Colonic mucosa (tissue), 4 donors: ENCODE measurements around the gene SLC13A1. TPM values are rescaled to one million over a fixed set of nuclear protein-coding genes. Genes with fewer than 3 reads are reported as not detected.

Experiments
- DNase-seq: peaks from one replicate; pipeline ENCODE4 v3.0.0-alpha.2; 2020
- H3K27ac ChIP-seq: fragments of 200-600 bp; one replicate; pipeline ENCODE4 v1.8.0; 2021
- H3K27me3 ChIP-seq: fragments of 200-600 bp; one replicate; pipeline ENCODE4 v1.8.0; 2021
- H3K36me3 ChIP-seq: fragments of 200-600 bp; one replicate; pipeline ENCODE4 v1.8.0; 2021
- H3K4me1 ChIP-seq: fragments of 200-600 bp; one replicate; pipeline ENCODE4 v1.8.0; 2021; ENCODE audit warnings: mild to moderate bottlenecking
- H3K4me3 ChIP-seq: fragments of 200-600 bp; one replicate; pipeline ENCODE4 v1.8.0; 2021
- H3K9ac ChIP-seq, 2 donors: one replicate each; pipeline ENCODE4 v1.7.0; 2013; ENCODE audit warnings: control low read depth in 2 of 2, low read depth in 2 of 2, low read length in 2 of 2
- H3K9me3 ChIP-seq: fragments of 200-600 bp; one replicate; pipeline ENCODE4 v1.8.0; 2021
- intact Hi-C: fragments of 100-400 bp; cut with DNase I; formaldehyde crosslinking; loops from one replicate; pipeline ENCODE4 v1.14.1; 2022
- total RNA-seq, 2 donors: library from RNA; stranded (reverse); fragmentation: NEBNext Ultra II Directional in 1 of 2; extraction: Animal tissue kit (Norgen Biotek cat#: 25700) in 1 of 2; gene quantifications; one replicate each; pipeline ENCODE4 v1.2.1, GENCODE V29; 2021
- TF ChIP-seq, protein P1 (sequence below): fragments of 200-600 bp; IDR thresholded peaks from one replicate; pipeline ENCODE4 v1.8.0; 2022; ENCODE audit warnings: antibody characterized with exemption, mild to moderate bottlenecking
- donor health status: healthy.
- donor health status: DM: no; HTN: no; CAD: no.
- donor health status: DM: no; HTN: no; CAD: no.

The SLC13A1 gene
- total RNA-seq, 2 donors from 2014 or later = 0.32 to 0.40 TPM

DNA sequence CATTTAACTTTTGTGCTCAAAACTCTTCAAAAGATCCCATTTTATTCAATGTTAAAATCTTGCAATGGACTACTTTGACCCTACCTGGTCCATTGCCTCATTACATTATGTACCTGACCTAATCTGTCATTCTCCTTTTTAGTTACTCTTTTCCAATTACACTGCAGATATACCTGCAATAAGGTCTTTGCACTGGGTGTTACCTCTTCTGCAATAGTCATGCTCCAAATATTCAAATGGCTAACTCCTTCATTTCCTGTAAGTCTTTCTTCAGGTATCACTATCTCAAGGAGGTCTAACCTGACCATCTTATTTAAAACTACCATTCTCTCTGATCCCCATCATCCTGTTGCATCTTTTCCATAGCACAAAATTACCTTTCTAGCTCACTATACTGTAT lies 22.3 kb downstream of the SLC13A1 start:
- no peak overlapping the region for H3K9ac ChIP-seq
- no peak overlapping the region for H3K4me3 ChIP-seq
- no peak for DNase-seq
- no peak overlapping the region for H3K27ac ChIP-seq
- H3K9me3 ChIP-seq = no peaks in the 10 kb centered on the region
- H3K4me1 ChIP-seq = no peaks in the 10 kb centered on the region
- H3K27me3 ChIP-seq = no peaks in the 10 kb centered on the region
- H3K36me3 ChIP-seq = no peaks in the 10 kb centered on the region
- TF ChIP-seq, protein P1, sequence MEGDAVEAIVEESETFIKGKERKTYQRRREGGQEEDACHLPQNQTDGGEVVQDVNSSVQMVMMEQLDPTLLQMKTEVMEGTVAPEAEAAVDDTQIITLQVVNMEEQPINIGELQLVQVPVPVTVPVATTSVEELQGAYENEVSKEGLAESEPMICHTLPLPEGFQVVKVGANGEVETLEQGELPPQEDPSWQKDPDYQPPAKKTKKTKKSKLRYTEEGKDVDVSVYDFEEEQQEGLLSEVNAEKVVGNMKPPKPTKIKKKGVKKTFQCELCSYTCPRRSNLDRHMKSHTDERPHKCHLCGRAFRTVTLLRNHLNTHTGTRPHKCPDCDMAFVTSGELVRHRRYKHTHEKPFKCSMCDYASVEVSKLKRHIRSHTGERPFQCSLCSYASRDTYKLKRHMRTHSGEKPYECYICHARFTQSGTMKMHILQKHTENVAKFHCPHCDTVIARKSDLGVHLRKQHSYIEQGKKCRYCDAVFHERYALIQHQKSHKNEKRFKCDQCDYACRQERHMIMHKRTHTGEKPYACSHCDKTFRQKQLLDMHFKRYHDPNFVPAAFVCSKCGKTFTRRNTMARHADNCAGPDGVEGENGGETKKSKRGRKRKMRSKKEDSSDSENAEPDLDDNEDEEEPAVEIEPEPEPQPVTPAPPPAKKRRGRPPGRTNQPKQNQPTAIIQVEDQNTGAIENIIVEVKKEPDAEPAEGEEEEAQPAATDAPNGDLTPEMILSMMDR = no peak
- intact Hi-C loops = no loop called here

DNA sequence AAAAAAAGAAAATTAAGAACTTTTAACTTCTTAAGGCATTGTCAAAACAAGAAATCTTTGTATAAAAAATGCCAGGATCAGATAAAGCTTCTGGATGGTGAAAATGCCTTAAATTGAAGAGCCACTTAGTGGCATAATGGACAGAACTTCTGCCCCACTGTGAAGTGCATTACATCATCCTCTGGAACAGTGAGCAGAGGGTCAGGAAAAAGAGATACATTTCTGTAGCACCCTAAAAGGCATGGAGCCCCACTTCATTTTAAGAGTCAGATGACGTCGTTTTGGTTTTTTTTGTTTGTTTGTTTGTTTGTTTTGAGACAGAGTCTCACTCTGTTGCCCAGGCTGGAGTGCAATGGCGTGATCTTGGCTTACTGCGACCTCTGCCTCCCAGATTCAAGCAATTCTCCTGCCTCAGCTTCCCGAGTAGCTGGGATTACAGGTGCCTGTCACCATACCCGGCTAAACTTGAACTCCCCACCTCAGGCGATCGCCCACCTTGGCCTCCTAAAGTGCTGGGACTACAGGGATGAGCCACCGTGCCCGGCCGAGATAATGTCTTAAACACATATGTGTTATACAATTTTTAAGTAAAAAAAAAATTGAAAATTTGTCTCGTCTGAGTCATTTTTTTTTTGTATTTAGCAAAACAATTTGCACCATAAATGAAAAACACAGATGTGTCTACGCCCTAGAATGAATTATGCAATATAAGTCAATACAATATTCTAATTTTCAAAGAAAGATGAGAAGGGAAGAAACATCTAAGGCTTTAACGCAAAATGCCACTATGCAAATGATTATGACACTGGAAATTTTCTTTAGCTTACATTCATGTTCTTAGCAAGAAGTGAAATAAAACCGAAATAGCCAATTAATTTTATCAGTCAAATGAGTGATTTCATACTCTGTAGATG lies 29.2 kb downstream of the SLC13A1 start:
- H3K9ac ChIP-seq = no peak overlapping the region
- no peaks in the 10 kb centered on the region for H3K4me1 ChIP-seq
- H3K36me3 ChIP-seq = no peaks in the 10 kb centered on the region
- H3K9me3 ChIP-seq = no peaks in the 10 kb centered on the region
- intact Hi-C loops = no loop called here
- no peak for DNase-seq
- TF ChIP-seq, protein P1 = no peak
- H3K4me3 ChIP-seq = no peak overlapping the region
- H3K27ac ChIP-seq = no peak overlapping the region
- no peaks in the 10 kb centered on the region for H3K27me3 ChIP-seq

DNA sequence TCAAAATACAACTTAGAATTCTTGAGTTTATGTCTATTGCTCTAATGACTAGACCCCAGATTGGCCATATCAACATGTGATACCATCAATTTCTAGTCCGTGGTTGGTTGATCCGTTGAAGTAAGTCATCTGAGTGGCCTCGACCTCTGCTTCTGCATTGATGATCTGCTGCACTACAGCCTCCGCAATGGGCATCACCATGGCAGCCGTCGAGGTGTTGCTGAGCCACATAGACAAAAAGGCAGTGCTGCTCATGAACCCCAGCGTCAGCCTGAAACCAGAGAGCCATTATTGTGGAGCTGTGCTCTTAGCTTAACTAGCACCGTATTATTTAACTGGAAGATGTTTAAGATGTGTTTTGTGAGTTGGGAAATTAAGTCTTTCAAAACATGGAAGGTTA lies 30.7 kb downstream of the SLC13A1 start:
- intact Hi-C loops = no loop called here
- DNase-seq = no peak
- no peak overlapping the region for H3K4me3 ChIP-seq
- TF ChIP-seq, protein P1 = no peak
- no peak overlapping the region for H3K9ac ChIP-seq
- H3K27me3 ChIP-seq = no peaks in the 10 kb centered on the region
- H3K27ac ChIP-seq = no peak overlapping the region
- no peaks in the 10 kb centered on the region for H3K36me3 ChIP-seq
- H3K4me1 ChIP-seq = no peaks in the 10 kb centered on the region
- no peaks in the 10 kb centered on the region for H3K9me3 ChIP-seq

DNA sequence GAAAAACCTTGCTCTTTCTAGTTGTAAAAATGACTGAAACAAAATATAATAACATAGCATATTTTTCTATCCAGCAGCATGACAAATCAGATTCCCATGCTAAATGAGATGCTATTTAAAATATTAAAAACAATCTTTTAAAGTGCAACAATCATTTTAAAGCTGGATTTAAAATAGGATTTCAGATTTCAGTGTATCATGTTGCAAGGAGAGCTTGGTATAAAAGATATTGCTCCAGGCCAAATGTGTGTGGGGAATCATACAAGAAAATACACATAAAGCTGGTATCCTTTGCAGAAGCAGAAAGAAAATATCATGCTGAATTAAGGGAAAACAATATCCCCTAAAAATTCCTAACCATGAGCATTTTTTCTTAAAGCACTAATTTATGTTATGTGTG lies 42.2 kb downstream of the SLC13A1 start:
- intact Hi-C loops = loop anchor here (10.0 kb wide), 2 partner anchors 263 to 943 kb away; no protein-coding TSS in a partner anchor
- H3K4me3 ChIP-seq = no peak overlapping the region

DNA sequence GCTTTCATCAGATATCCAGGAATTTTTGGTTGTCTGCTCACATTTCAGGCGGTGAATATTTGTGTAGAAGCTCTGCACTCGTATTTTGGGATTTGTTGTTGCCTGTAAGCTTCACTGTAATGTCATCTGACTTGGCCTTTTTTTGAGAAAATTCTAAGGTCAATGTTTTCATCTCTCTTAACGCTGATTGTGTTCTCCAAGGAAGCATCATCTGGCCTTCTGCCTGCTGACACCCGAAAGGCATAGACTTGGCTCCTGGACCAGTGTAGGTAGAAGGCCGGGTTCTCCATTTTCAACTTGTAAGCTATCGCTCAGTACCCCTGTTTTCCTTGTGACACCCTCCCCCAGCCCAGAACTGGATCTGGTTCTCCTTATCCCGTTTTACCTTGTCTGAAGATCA lies 44.2 kb downstream of the SLC13A1 start:
- H3K9me3 ChIP-seq = no peaks in the 10 kb centered on the region
- H3K9ac ChIP-seq = no peak overlapping the region
- no peak overlapping the region for H3K4me3 ChIP-seq
- no peaks in the 10 kb centered on the region for H3K27me3 ChIP-seq
- no peaks in the 10 kb centered on the region for H3K36me3 ChIP-seq
- intact Hi-C loops = loop anchor here (10.0 kb wide), 2 partner anchors 261 to 941 kb away; no protein-coding TSS in a partner anchor
- H3K4me1 ChIP-seq = no peaks in the 10 kb centered on the region
- no peak overlapping the region for H3K27ac ChIP-seq
- no peak for DNase-seq
- TF ChIP-seq, protein P1 = no peak

More for the DNA sequence above, 42.2 kb downstream of the SLC13A1 start:
- no peaks in the 10 kb centered on the region for H3K4me1 ChIP-seq
- no peak for DNase-seq
- H3K9me3 ChIP-seq = no peaks in the 10 kb centered on the region
- TF ChIP-seq, protein P1 = no peak
- H3K36me3 ChIP-seq = no peaks in the 10 kb centered on the region
- H3K27me3 ChIP-seq = no peaks in the 10 kb centered on the region
- H3K27ac ChIP-seq = no peak overlapping the region
- H3K9ac ChIP-seq = no peak overlapping the region
